ENCODE results near the gene LARP4.

GRCh38 chr12:50482571-50482970 is 81.9 kb downstream of the LARP4 start:
- TF ChIP-seq, protein P1, sequence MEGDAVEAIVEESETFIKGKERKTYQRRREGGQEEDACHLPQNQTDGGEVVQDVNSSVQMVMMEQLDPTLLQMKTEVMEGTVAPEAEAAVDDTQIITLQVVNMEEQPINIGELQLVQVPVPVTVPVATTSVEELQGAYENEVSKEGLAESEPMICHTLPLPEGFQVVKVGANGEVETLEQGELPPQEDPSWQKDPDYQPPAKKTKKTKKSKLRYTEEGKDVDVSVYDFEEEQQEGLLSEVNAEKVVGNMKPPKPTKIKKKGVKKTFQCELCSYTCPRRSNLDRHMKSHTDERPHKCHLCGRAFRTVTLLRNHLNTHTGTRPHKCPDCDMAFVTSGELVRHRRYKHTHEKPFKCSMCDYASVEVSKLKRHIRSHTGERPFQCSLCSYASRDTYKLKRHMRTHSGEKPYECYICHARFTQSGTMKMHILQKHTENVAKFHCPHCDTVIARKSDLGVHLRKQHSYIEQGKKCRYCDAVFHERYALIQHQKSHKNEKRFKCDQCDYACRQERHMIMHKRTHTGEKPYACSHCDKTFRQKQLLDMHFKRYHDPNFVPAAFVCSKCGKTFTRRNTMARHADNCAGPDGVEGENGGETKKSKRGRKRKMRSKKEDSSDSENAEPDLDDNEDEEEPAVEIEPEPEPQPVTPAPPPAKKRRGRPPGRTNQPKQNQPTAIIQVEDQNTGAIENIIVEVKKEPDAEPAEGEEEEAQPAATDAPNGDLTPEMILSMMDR (IDR thresholded peaks at IDR 0.05; ENCODE audit: borderline replicate concordance, extremely low read depth, low read length, poor library complexity, severe bottlenecking), result no peak
- no peak for TF ChIP-seq EZH2 (IDR thresholded peaks at IDR 0.05; ENCODE audit: borderline replicate concordance, low read depth, low read length, severe bottlenecking)

Data from DND-41 (cell line).